Ureter (tissue), 1 donor: Measurements from ENCODE around the gene RIPOR3. TPM values are rescaled to one million over a fixed set of nuclear protein-coding genes. Genes with fewer than 3 reads are reported as not detected.
"Not testable (repeated sequence)": the region's sequence is repeated elsewhere in the genome, so short reads cannot be mapped to it uniquely, and the experiment has no call there.

Source experiments
- DNase-seq: peaks from one replicate; pipeline ENCODE4 v3.0.0-alpha.2; 2020; ENCODE audit warnings: low spot score
- total RNA-seq: library from RNA; stranded (reverse); gene quantifications from one replicate; pipeline ENCODE4 v1.2.4, GENCODE V29; 2023
- donor health status: DM: yes; HTN: yes; CAD: no.

Gene RIPOR3
- total RNA-seq, 1 donor from 2014 or later: 5.0 TPM

GRCh38 chr20:50659975-50660670 is 31.2 kb downstream of the RIPOR3 start:
- DNase-seq: no peak

GRCh38 chr20:50658804-50659380 is 32.5 kb downstream of the RIPOR3 start:
- DNase-seq: no peak

GRCh38 chr20:50655311-50655880 is 35.9 kb downstream of the RIPOR3 start:
- peak; percentile 65 for DNase-seq

- no peak for DNase-seq
Observed at GRCh38 chr20:50654904-50655303, 36.4 kb downstream of the RIPOR3 start.

GRCh38 chr20:50652702-50653294 is 38.5 kb downstream of the RIPOR3 start:
- DNase-seq: no peak

- DNase-seq: no peak
Observed at GRCh38 chr20:50651676-50652075, 39.7 kb downstream of the RIPOR3 start.

- DNase-seq: no peak
Observed at GRCh38 chr20:50649590-50649989, 41.8 kb downstream of the RIPOR3 start.

GRCh38 chr20:50648651-50649050 is 42.7 kb downstream of the RIPOR3 start:
- DNase-seq: no peak

- DNase-seq: no peak
Observed at GRCh38 chr20:50646483-50646996, 44.8 kb downstream of the RIPOR3 start.

GRCh38 chr20:50645253-50646068 is 45.9 kb downstream of the RIPOR3 start:
- DNase-seq: peak; percentile 90

- no peak for DNase-seq
Observed at GRCh38 chr20:50642288-50642803, 49.0 kb downstream of the RIPOR3 start.

- not testable (repeated sequence) for DNase-seq
Observed at GRCh38 chr20:50641625-50642287, 49.6 kb downstream of the RIPOR3 start.

GRCh38 chr20:50639971-50640711 is 51.2 kb downstream of the RIPOR3 start:
- not testable (repeated sequence) for DNase-seq

GRCh38 chr20:50638015-50638847 is 53.1 kb downstream of the RIPOR3 start:
- not testable (repeated sequence) for DNase-seq

GRCh38 chr20:50636601-50637540 is 54.5 kb downstream of the RIPOR3 start:
- no peak for DNase-seq

- peak; percentile 58 for DNase-seq
Observed at GRCh38 chr20:50635676-50636600, 55.4 kb downstream of the RIPOR3 start.

- no peak for DNase-seq
Observed at GRCh38 chr20:50635014-50635557, 56.3 kb downstream of the RIPOR3 start.
